ENCODE measurements around the gene ZNF281.

The ZNF281 gene

GRCh38 chr1:200428482-200429205 lies 18.8 kb upstream of the ZNF281 start:
- H3K9me3 ChIP-seq (ENCODE audit: control insufficient read depth, insufficient read depth, low read depth, low read length) = no peaks in the 10 kb centered on the region
- ChIA-PET CTCF (no interaction called here), POLR2A (no interaction called here)
- H3K4me1 ChIP-seq (ENCODE audit: control insufficient read depth, insufficient read depth, low read length) = no peaks in the 10 kb centered on the region
- TF ChIP-seq SP7 (tag by site-specific recombination; IDR thresholded peaks at IDR 0.05) (no peak), ZNF223 (tag by site-specific recombination; IDR thresholded peaks at IDR 0.05) (no peak), ZNF518A (tag by site-specific recombination; conservative IDR thresholded peaks at IDR 0.05; ENCODE audit: low read depth) (no peak), ZNF510 (tag by site-specific recombination; IDR thresholded peaks at IDR 0.05; ENCODE audit: insufficient replicate concordance) (no peak), ZNF513 (tag by site-specific recombination; IDR thresholded peaks at IDR 0.05) (no peak), ZBTB44 (tag by site-specific recombination; IDR thresholded peaks at IDR 0.05) (no peak)
- H3K4me3 ChIP-seq (ENCODE audit: low read depth, low read length) = no peak overlapping the region
- no peaks in the 10 kb centered on the region for H3K36me3 ChIP-seq (ENCODE audit: control insufficient read depth in 2 of 2, insufficient read depth in 1 of 2, low read length in 2 of 2)
- no peak overlapping the region for H3K27ac ChIP-seq (ENCODE audit: extremely low read depth, low read depth, low read length)

- ChIA-PET CTCF (interaction anchor here (0.7 kb wide), 1 partner anchor 61 kb away, joined by 4 read pairs; no protein-coding TSS in a partner anchor), POLR2A (no interaction called here)
- Histone ChIP-seq H3K4me3 (ENCODE audit: low read depth, low read length) (no peak overlapping the region), H3K36me3 (ENCODE audit: control insufficient read depth in 2 of 2, insufficient read depth in 1 of 2, low read length in 2 of 2) (no peaks in the 10 kb centered on the region), H3K4me1 (ENCODE audit: control insufficient read depth, insufficient read depth, low read length) (no peaks in the 10 kb centered on the region), H3K9me3 (ENCODE audit: control insufficient read depth, insufficient read depth, low read depth, low read length) (no peaks in the 10 kb centered on the region), H3K27ac (ENCODE audit: extremely low read depth, low read depth, low read length) (no peak overlapping the region)
- TF ChIP-seq GLIS2 (tag by site-specific recombination; IDR thresholded peaks at IDR 0.05) (no peak), KLF1 (tag by site-specific recombination; IDR thresholded peaks at IDR 0.05) (peak; percentile 38; the same call in 1 of the 2 replicates), ZNF10 (tag by site-specific recombination; IDR thresholded peaks at IDR 0.05) (no peak), ZNF16 (tag by site-specific recombination; IDR thresholded peaks at IDR 0.05; ENCODE audit: low read depth) (no peak), ZNF132 (tag by site-specific recombination; IDR thresholded peaks at IDR 0.05; ENCODE audit: borderline replicate concordance) (no peak), ZNF19 (tag by site-specific recombination; IDR thresholded peaks at IDR 0.05; ENCODE audit: low read depth) (no peak)
These were observed 17.9 kb upstream of the ZNF281 start for GRCh38 chr1:200427744-200428143.

GRCh38 chr1:200426196-200426595 lies 16.4 kb upstream of the ZNF281 start:
- POLR2A ChIA-PET = no interaction called here
- CTCF ChIA-PET = no interaction called here

More at GRCh38 chr1:200426196-200426595, 16.4 kb upstream of the ZNF281 start:
- Histone ChIP-seq H3K4me3 (ENCODE audit: low read depth, low read length) (no peak overlapping the region), H3K9me3 (ENCODE audit: control insufficient read depth, insufficient read depth, low read depth, low read length) (no peaks in the 10 kb centered on the region), H3K36me3 (ENCODE audit: control insufficient read depth in 2 of 2, insufficient read depth in 1 of 2, low read length in 2 of 2) (no peaks in the 10 kb centered on the region), H3K4me1 (ENCODE audit: control insufficient read depth, insufficient read depth, low read length) (no peaks in the 10 kb centered on the region), H3K27ac (ENCODE audit: extremely low read depth, low read depth, low read length) (no peak overlapping the region)
- no peak for TF ChIP-seq ZNF837 (tag by site-specific recombination; IDR thresholded peaks at IDR 0.05)
- TF ChIP-seq SP2 (tag by site-specific recombination; IDR thresholded peaks at IDR 0.05) = 0 out of 2 replicates have a peak, but pooled peaks have one; percentile 10
